H9 (cell line): ENCODE data around the gene LMF1. TPM values are rescaled to one million over a fixed set of nuclear protein-coding genes. Genes with fewer than 3 reads are reported as not detected.
A peak's percentile ranks its signal among the peaks of the same experiment; 100 is the strongest.

Experiments used
- DNase-seq: peaks from one replicate; pipeline ENCODE4 v3.0.0-alpha.2; 2017
- H2AFZ ChIP-seq: one replicate; pipeline ENCODE4 v1.6.1; 2013; ENCODE audit warnings: mild to moderate bottlenecking, low read length, control low read depth, moderate library complexity
- H2AK5ac ChIP-seq: 2 replicates; pipeline ENCODE4 v1.6.1; 2013; ENCODE audit warnings: low read length, control low read depth, mixed read lengths; ENCODE audit not compliant: insufficient read length
- H2BK120ac ChIP-seq: one replicate; pipeline ENCODE4 v1.6.1; 2013; ENCODE audit warnings: low read depth, mild to moderate bottlenecking, low read length, control low read depth, inconsistent platforms; ENCODE audit not compliant: poor library complexity, severe bottlenecking
- H2BK12ac ChIP-seq: 2 replicates; pipeline ENCODE4 v1.6.1; 2013; ENCODE audit warnings: low read length, control low read depth, mixed read lengths, low read depth; ENCODE audit not compliant: insufficient read length
- H2BK15ac ChIP-seq: 2 replicates; pipeline ENCODE4 v1.6.1; 2013; ENCODE audit warnings: low read depth, low read length, control low read depth
- H2BK20ac ChIP-seq: one replicate; pipeline ENCODE4 v1.6.1; 2013; ENCODE audit warnings: low read depth, mild to moderate bottlenecking, low read length, control low read depth, inconsistent platforms; ENCODE audit not compliant: poor library complexity, severe bottlenecking
- H2BK5ac ChIP-seq: 2 replicates; pipeline ENCODE4 v1.6.1; 2013; ENCODE audit warnings: low read length, control low read depth, mixed read lengths; ENCODE audit not compliant: insufficient read length
- H3K14ac ChIP-seq: 2 replicates; pipeline ENCODE4 v1.6.1; 2013; ENCODE audit warnings: low read length, control low read depth; ENCODE audit not compliant: insufficient read depth
- H3K18ac ChIP-seq: 2 replicates; pipeline ENCODE4 v1.6.1; 2013; ENCODE audit warnings: low read depth, mild to moderate bottlenecking, mixed read lengths, low read length, control low read depth; ENCODE audit not compliant: insufficient read length
- H3K23ac ChIP-seq: 2 replicates; pipeline ENCODE4 v1.6.1; 2013; ENCODE audit warnings: low read length, control low read depth, mixed read lengths, low read depth; ENCODE audit not compliant: insufficient read length
- H3K23me2 ChIP-seq: 2 replicates; pipeline ENCODE4 v1.6.1; 2013; ENCODE audit warnings: low read depth, mild to moderate bottlenecking, mixed read lengths, low read length, control low read depth; ENCODE audit not compliant: insufficient read length, poor library complexity, severe bottlenecking
- H3K27ac ChIP-seq: 2 replicates; pipeline ENCODE4 v1.5.1; 2013; ENCODE audit warnings: low read length, control low read depth, mixed read lengths, low read depth; ENCODE audit not compliant: insufficient read length
- H3K27me3 ChIP-seq: 2 replicates; pipeline ENCODE4 v1.6.1; 2013; ENCODE audit warnings: low read length, control low read depth, inconsistent platforms; ENCODE audit not compliant: insufficient read depth
- H3K4ac ChIP-seq: 2 replicates; pipeline ENCODE4 v1.6.1; 2013; ENCODE audit warnings: low read depth, mild to moderate bottlenecking, control low read depth, inconsistent platforms, low read length, moderate library complexity
- H3K4me1 ChIP-seq: 2 replicates; pipeline ENCODE4 v1.6.1; 2013; ENCODE audit warnings: low read length, control low read depth, inconsistent platforms; ENCODE audit not compliant: insufficient read depth
- H3K4me2 ChIP-seq: 2 replicates; pipeline ENCODE4 v1.6.1; 2013; ENCODE audit warnings: low read length, control low read depth, mixed read lengths; ENCODE audit not compliant: insufficient read length, insufficient read depth
- H3K56ac ChIP-seq: 2 replicates; pipeline ENCODE4 v1.6.1; 2013; ENCODE audit warnings: low read depth, mild to moderate bottlenecking, mixed read lengths, low read length, control low read depth; ENCODE audit not compliant: insufficient read length
- H3K79me1 ChIP-seq: 2 replicates; pipeline ENCODE4 v1.6.1; 2013; ENCODE audit warnings: low read depth, mild to moderate bottlenecking, moderate library complexity, low read length, control low read depth, inconsistent platforms; ENCODE audit not compliant: insufficient read depth, poor library complexity, severe bottlenecking
- H3K79me2 ChIP-seq: 2 replicates; pipeline ENCODE4 v1.6.1; 2013; ENCODE audit warnings: low read length, control low read depth, inconsistent platforms; ENCODE audit not compliant: insufficient read depth
- H3K9ac ChIP-seq: 2 replicates; pipeline ENCODE4 v1.6.1; 2013; ENCODE audit warnings: low read length, control low read depth, mixed read lengths; ENCODE audit not compliant: insufficient read length; ENCODE audit errors: extremely low read depth
- H3K9me3 ChIP-seq: one replicate; pipeline ENCODE4 v1.6.1; 2013; ENCODE audit warnings: low read depth, low read length, inconsistent platforms; ENCODE audit not compliant: control insufficient read depth
- H3T11ph ChIP-seq: one replicate; pipeline ENCODE4 v1.6.1; 2013; ENCODE audit warnings: mild to moderate bottlenecking, low read length, control low read depth, inconsistent platforms
- H4K20me1 ChIP-seq: one replicate; pipeline ENCODE4 v1.6.1; 2013; ENCODE audit not compliant: control insufficient read depth, insufficient read length, insufficient read depth
- H4K5ac ChIP-seq: 2 replicates; pipeline ENCODE4 v1.6.1; 2013; ENCODE audit warnings: low read depth, mild to moderate bottlenecking, mixed read lengths, low read length, control low read depth; ENCODE audit not compliant: insufficient read length
- H4K8ac ChIP-seq: replicated peaks from 2 replicates; pipeline ENCODE4 v1.6.1; 2013; ENCODE audit warnings: low read length, control low read depth, mixed read lengths, low read depth; ENCODE audit not compliant: insufficient read length
- H4K91ac ChIP-seq: 2 replicates; pipeline ENCODE4 v1.6.1; 2013; ENCODE audit warnings: low read depth, mild to moderate bottlenecking, moderate library complexity, mixed read lengths, low read length, control low read depth; ENCODE audit not compliant: insufficient read length
- H3K27ac Mint-ChIP-seq, 3 experiments: 2 replicates in 2 of 3; 3 replicates in 1 of 3; pipeline ENCODE4 v1.8.0; 2020 to 2021; ENCODE audit warnings: mixed read lengths in 3 of 3, mild to moderate bottlenecking in 1 of 3, moderate library complexity in 1 of 3
- H3K27me3 Mint-ChIP-seq: 2 replicates; pipeline ENCODE4 v1.8.0; 2021; ENCODE audit warnings: low read depth, mild to moderate bottlenecking, moderate library complexity, mixed read lengths
- H3K36me3 Mint-ChIP-seq, 3 experiments: 2 replicates in 2 of 3; 3 replicates in 1 of 3; pipeline ENCODE4 v1.8.0; 2020 to 2021; ENCODE audit warnings: low read depth in 3 of 3, mixed read lengths in 3 of 3; ENCODE audit not compliant: insufficient read depth in 1 of 3
- H3K4me1 Mint-ChIP-seq, 2 experiments: 2 replicates each; pipeline ENCODE4 v1.8.0; 2020; ENCODE audit warnings: mixed read lengths in 2 of 2
- H3K4me3 Mint-ChIP-seq, 2 experiments: 2 replicates in 1 of 2; 3 replicates in 1 of 2; pipeline ENCODE4 v1.8.0; 2020 to 2021; ENCODE audit warnings: mild to moderate bottlenecking in 2 of 2, mixed read lengths in 2 of 2, moderate library complexity in 1 of 2
- H3K9me3 Mint-ChIP-seq, 2 experiments: 2 replicates in 1 of 2; 3 replicates in 1 of 2; pipeline ENCODE4 v1.8.0; 2020; ENCODE audit warnings: mild to moderate bottlenecking in 2 of 2, mixed read lengths in 2 of 2, moderate library complexity in 1 of 2
- CTCF ChIP-seq: fragments of 200-600 bp; sonication (generic); conservative IDR thresholded peaks from 3 replicates; pipeline ENCODE4 v1.8.0; 2021; ENCODE audit warnings: antibody characterized with exemption, mild to moderate bottlenecking
- WGBS: extraction: QIAGEN DNeasy Blood & Tissue Kit; methylation state at CpG from one replicate; pipeline ENCODE4 v1.1.7; 2013; ENCODE audit warnings: missing lambda C conversion rate, low lambda C conversion rate, mixed read lengths; ENCODE audit not compliant: insufficient read length; ENCODE audit errors: extremely low coverage; 5-methylcytosine and 5-hydroxymethylcytosine counted together
- total RNA-seq: library from RNA; stranded (reverse); gene quantifications from 2 replicates; pipeline ENCODE4 v1.2.1, GENCODE V29; 2021

Gene LMF1
- total RNA-seq, 1 experiment from 2014 or later, result 7.1 TPM

GRCh38 chr16:915546-915945 lies 55.2 kb downstream of the LMF1 start:
- Mint-ChIP-seq H3K9me3 (no peaks in the 10 kb centered on the region), H3K4me1 (peaks cover 3 to 5% of the 10 kb centered on the region in 2 experiments; a peak in 3 of 4 replicates), H3K4me3 (no peak overlapping the region), H3K36me3 (no peaks in the 10 kb centered on the region), H3K27ac (peak overlapping the region in 1 of 3 experiments; percentile 34; a peak in 1 of 7 replicates), H3K27me3 (no peaks in the 10 kb centered on the region)
- Histone ChIP-seq H3K79me2 (no peaks in the 10 kb centered on the region), H4K8ac (no peak overlapping the region), H2BK15ac (no peak overlapping the region), H2BK20ac (no peak overlapping the region), H3K27ac (no peak overlapping the region), H2BK120ac (no peak overlapping the region), H3T11ph (no peak overlapping the region), H2AK5ac (no peak overlapping the region), H3K14ac (no peak overlapping the region), H4K91ac (no peak overlapping the region), H3K4ac (no peak overlapping the region), H3K4me2 (no peak overlapping the region), H2BK12ac (no peak overlapping the region), H4K20me1 (no peaks in the 10 kb centered on the region), H2AFZ (no peak overlapping the region), H3K4me1 (no peaks in the 10 kb centered on the region), H3K9ac (no peak overlapping the region), H3K23ac (no peak overlapping the region), H3K18ac (no peak overlapping the region), H3K9me3 (no peaks in the 10 kb centered on the region), H3K56ac (no peak overlapping the region), H2BK5ac (no peak overlapping the region), H3K23me2 (no peaks in the 10 kb centered on the region), H3K79me1 (no peaks in the 10 kb centered on the region), H3K27me3 (no peaks in the 10 kb centered on the region), H4K5ac (no peak overlapping the region)
- no peak for DNase-seq
- TF ChIP-seq CTCF, result no peak
- no CpG with 5 or more reads among the region's 19 CpGs for WGBS
